Measurements from ENCODE around the gene SLC25A51.

DNA sequence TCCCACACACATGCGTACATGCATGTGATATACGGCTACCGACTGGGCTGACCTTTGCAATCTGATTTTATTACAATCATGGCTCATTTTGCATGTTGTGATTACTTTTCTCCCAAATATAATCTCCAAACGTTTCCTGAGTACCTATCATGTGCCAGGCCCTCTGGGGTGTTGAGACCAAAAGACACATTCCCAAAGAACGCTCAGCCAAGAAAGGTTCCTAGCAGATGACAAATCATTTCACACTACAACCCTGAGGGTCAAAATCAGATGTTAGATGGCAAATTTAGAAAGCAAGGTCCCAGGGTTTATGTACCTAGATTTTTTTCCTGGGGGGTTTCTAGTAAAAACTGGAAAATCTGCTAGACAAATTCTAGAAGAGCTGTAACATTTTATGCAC lies 32.4 kb upstream of the SLC25A51 start:
- TF ChIP-seq, protein P1, sequence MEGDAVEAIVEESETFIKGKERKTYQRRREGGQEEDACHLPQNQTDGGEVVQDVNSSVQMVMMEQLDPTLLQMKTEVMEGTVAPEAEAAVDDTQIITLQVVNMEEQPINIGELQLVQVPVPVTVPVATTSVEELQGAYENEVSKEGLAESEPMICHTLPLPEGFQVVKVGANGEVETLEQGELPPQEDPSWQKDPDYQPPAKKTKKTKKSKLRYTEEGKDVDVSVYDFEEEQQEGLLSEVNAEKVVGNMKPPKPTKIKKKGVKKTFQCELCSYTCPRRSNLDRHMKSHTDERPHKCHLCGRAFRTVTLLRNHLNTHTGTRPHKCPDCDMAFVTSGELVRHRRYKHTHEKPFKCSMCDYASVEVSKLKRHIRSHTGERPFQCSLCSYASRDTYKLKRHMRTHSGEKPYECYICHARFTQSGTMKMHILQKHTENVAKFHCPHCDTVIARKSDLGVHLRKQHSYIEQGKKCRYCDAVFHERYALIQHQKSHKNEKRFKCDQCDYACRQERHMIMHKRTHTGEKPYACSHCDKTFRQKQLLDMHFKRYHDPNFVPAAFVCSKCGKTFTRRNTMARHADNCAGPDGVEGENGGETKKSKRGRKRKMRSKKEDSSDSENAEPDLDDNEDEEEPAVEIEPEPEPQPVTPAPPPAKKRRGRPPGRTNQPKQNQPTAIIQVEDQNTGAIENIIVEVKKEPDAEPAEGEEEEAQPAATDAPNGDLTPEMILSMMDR (IDR thresholded peaks at IDR 0.05) = no peak
- TF ChIP-seq POLR2AphosphoS5 (IDR thresholded peaks at IDR 0.05) = no peak
